NCI-H187 treated with DMSO at 0.1 percent for 48 hours (cell line): ENCODE data around the gene THSD7A.

Experiments
- DNase-seq: peaks from one replicate; lab custom pipeline; 2025; lab: John Stamatoyannopoulos, UW

THSD7A gene

DNA sequence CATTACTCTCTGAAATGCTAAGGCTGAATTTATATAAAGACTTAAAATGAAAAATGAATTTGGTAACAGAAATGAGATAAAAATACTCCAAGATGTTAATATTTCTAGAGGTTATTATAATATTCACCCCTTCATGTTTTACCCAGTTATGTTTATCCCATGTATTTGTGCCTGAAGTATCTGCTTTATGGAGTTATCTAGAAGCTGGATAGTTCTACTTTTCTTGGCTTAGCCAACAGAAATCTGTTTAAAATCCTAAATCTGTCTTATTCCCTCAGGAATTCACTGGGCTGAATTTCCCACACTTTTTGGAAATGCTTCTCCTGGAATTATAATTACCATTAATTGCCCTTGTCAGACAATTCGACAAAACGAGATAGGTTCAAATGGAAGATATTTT is 201.6 kb downstream of the THSD7A start:
- no peak for DNase-seq

- no peak for DNase-seq
Measured at GRCh38 chr7:11625669-11626068, 206.3 kb downstream of the THSD7A start.

- DNase-seq: no peak
Measured at GRCh38 chr7:11623093-11623678, 208.8 kb downstream of the THSD7A start.

DNA sequence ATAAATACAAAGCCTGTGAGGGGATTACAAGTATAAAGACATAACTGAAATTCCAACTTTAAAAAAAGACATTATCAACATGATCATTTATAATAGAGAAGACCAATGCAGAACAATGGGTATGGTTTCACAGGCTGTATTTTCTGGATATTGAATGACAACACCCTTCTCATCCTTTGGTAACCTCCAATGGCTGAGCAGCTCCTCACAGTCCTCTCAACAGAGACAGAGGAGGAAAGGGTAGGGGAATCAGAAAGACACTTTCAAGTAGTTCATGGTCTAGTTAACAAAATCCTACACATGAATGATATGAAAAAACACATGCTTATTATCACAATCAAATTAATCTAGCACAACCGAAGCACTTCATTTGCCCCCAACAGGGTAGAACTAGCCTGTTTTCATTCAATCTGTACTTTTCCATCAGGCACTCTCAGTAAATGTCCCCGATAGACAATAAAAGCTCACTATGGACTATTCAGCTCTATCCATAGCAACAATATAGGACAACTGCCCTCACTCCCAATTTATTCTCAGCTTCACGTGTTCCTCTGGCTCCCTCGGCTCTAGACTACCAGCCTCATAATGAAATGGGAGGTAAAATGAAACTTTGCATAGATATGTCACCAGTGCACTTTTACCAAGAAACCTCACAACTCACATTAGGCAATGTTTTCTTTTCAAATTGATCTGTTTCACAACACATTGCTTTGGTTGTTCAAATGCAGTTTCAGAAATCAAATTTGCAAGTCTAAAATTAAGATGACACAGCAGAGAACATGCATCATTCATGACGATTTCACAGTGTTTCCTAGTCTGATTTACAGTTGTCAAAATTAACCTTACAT is 211.4 kb downstream of the THSD7A start:
- DNase-seq: no peak

- no peak for DNase-seq
Measured at GRCh38 chr7:11616466-11616865, 215.5 kb downstream of the THSD7A start.

GRCh38 chr7:11615174-11615573 is 216.8 kb downstream of the THSD7A start:
- no peak for DNase-seq

GRCh38 chr7:11613292-11613930 is 218.6 kb downstream of the THSD7A start:
- no peak for DNase-seq

DNA sequence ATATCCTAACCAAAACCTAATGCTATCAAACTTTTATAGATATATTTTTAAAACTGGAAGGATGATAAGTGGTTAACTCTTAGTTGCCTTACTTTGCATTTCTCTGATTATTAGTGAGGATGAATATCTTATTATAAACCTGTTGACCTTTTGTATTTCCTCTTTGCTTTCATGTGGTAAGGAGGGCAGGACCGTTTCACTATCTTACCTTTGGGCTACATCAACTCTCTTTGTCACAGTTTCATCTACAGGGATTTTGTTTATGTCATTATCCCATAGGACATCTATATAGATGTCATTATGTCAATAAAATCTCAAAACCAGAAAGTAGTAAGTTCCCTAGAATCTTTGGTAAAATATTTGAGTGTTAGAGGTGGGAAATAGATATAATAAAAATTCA is 219.3 kb downstream of the THSD7A start:
- no peak for DNase-seq

- DNase-seq: no peak
Measured at GRCh38 chr7:11609096-11609670, 222.8 kb downstream of the THSD7A start.

DNA sequence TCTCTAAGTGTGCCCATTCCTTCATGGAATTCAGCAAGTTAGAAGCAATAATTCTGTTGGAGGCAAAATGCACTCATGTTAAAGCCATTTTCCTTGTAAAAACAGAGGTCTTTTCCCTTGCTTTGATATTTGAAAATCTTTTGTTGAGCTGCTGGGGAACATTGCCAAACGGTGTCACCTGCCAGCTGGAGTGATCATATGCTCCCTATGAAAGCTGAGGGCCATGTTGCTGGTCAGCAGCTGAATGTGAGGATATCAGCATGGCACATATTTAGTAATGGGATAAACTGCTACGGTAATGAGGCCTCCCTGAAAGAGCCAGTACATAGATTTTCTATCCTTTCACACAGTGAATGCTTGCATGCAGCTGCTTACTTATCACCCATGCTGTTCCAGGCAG is 224.3 kb downstream of the THSD7A start:
- no peak for DNase-seq

GRCh38 chr7:11605749-11606148 is 226.2 kb downstream of the THSD7A start:
- no peak for DNase-seq

- no peak for DNase-seq
Measured at GRCh38 chr7:11604505-11604904, 227.5 kb downstream of the THSD7A start.

GRCh38 chr7:11601761-11602160 is 230.2 kb downstream of the THSD7A start:
- no peak for DNase-seq

DNA sequence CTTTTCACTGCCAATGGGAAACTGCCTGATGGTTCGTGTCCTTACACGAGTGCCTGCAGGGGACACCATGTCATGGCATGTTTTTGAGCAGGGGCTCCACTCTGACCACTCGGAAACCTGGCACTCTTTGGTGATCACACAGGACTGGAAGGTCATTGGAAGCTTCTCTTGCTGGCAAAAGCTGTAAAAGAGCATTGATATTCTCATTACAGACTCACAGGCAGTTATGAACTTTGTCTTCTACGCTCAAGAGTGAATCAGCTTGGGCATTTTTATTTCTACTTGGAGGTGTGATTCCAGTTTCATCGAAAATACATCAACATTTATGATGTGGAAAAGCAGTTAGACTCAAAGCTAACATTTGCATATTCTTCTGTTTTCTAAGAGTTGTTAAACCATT is 238.7 kb downstream of the THSD7A start:
- no peak for DNase-seq

GRCh38 chr7:11592699-11593098 is 239.3 kb downstream of the THSD7A start:
- DNase-seq: no peak

DNA sequence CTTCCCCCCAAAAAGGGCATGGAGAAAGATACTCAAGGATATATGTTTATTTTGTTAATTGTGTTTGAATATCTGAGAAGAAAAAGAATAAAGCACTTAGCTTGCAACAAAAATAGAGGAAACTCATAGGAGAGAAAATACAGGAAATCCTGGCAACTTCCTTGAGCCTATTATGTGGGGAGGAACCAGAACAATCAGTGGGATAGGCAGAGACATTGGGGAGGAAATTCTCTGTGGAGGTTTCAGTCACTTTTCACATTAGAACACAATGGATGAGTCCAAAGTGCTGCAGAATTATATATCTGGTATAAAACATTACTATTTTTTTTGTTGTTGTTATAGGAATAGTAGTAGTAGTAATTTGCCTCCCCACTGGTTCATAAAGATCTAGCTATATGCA is 240.1 kb downstream of the THSD7A start:
- no peak for DNase-seq

DNA sequence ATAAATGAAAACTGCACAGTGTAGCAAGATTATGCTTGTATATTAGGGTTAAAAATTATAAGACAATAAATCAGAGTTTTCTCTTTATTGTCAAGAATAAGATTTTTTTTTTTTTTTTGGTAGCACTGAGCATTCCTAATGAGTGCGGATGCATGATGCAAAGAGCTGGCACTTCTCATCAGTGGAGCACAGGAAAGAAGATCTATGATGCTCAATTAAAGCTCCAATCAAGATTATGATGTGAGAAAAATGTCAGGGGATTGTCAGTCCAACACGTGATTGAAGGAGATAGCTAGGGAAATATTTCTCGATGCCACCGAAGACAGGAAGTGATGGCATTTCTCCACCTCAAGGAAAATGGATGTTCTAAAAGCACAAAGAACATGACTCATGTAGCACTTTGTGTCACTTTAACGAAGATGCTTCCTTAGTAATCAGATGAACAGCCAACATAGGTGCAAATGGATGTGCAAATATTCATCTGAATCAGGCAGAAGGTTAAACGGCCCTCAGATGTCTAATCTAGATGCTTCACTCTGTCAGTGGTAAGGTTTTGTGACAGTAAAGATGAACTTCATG is 240.9 kb downstream of the THSD7A start:
- DNase-seq: no peak

DNA sequence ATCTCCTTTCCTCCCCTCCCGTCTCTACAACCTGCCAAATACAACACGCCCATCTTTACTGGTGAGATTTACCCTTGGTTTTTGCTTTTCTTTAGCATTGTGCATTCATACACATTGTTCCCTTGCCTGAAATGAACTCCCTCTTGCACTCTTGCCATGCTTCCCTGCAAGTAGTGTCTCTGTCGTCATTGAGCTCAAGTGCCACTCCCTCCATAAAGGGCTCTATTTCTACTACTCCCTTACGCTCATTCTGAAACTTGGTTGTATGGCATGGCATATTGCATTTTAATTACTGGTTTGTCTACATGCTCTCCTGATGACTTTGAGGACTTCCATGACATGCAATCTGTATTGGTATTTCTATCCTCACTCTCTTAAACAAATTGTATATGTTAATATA is 242.7 kb downstream of the THSD7A start:
- no peak for DNase-seq

DNA sequence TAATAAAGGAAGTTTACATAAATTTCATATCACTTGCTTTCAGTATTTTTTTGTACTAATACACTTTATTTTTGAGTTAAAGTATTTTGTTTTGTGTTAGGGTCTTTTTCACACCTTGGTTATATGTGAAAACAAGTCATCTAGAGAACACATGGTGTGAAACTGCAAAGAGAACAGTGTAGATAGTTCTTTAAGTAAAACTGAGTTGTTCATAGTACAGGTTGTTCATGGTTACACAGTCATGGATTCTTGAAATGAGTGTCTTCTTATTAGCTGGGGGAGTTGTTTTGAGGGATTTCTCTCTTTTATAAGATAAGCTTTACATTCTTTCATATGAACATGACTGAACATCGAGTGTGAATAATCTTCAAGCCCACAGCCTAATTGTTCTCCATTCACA is 244.2 kb downstream of the THSD7A start:
- DNase-seq: no peak

DNA sequence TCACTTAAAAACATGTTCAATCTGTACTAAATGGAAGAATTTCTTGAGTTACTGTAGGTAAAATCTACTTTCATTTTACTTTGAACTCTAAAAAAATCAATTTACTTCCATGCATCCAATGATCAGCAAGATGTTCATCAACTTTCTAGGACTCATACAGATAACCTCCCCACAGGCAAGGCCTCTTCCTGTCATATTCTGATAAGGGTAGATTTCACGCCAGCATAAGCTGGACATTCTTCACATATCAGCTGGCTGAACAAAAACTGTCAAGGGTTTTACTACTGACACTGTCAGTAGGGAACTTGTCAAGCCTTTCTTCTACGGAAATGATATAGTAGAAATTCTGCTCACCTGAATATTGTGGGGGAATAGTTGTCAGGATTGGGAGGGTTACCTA is 244.9 kb downstream of the THSD7A start:
- DNase-seq: no peak

- no peak for DNase-seq
Measured at GRCh38 chr7:11584406-11585031, 247.5 kb downstream of the THSD7A start.

DNA sequence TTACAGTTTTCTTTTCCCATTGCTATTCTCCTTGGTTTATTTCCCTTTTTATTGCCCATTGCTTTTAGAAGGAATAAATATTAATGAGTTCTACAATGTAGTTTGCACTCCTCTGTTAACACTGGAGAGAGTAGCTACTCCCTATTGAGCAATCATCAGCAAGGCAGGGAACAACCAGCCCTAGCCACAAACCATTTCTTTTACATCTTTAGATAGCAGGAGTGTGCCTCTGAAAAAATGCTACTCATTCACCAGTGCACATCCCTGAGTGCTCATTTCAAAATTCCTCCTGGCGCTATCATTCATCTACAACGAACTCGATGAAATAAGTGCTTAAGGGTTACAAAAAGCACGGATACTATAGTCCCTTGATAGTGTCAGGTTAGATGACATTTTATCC is 252.9 kb downstream of the THSD7A start:
- DNase-seq: no peak
